Activated CD4-positive, alpha-beta T cell treated with anti-CD3 and anti-CD28 coated beads, Interleukin-2, amount 10 ng/mL, durations not matched to agents 7 days and 5 days (primary cell): ENCODE measurements around the gene FGD1. TPM values are rescaled to one million over a fixed set of nuclear protein-coding genes. Genes with fewer than 3 reads are reported as not detected.
A peak's percentile ranks its signal among the peaks of the same experiment; 100 is the strongest.

Source experiments
- CTCF ChIA-PET: fragments of 350-600 bp; sonication (Branson Sonifier 250); formaldehyde crosslinking; loops from one replicate; lab custom pipeline; 2021; ENCODE audit warnings: antibody characterized with exemption; lab: Charles Lee
- POLR2A ChIA-PET: fragments of 350-600 bp; sonication (Branson Sonifier 250); formaldehyde crosslinking; loops from one replicate; lab custom pipeline; 2021; ENCODE audit warnings: antibody characterized with exemption; lab: Charles Lee
- DNase-seq: peaks from one replicate; pipeline ENCODE4 v3.0.0-alpha.2; 2020
- H3K27ac Mint-ChIP-seq: one replicate; pipeline ENCODE4 v1.8.0; 2021; ENCODE audit warnings: mild to moderate bottlenecking, moderate library complexity, mixed read lengths
- H3K27me3 Mint-ChIP-seq: one replicate; pipeline ENCODE4 v1.8.0; 2021; ENCODE audit warnings: mixed read lengths
- H3K36me3 Mint-ChIP-seq: one replicate; pipeline ENCODE4 v1.8.0; 2021; ENCODE audit warnings: low read depth, mixed read lengths
- H3K4me1 Mint-ChIP-seq: one replicate; pipeline ENCODE4 v1.8.0; 2021; ENCODE audit warnings: mixed read lengths
- H3K4me3 Mint-ChIP-seq: one replicate; pipeline ENCODE4 v1.8.0; 2021; ENCODE audit warnings: mild to moderate bottlenecking, moderate library complexity, mixed read lengths
- H3K9me3 Mint-ChIP-seq: one replicate; pipeline ENCODE4 v1.8.0; 2021; ENCODE audit warnings: mixed read lengths
- total RNA-seq, 2 experiments: library from RNA; stranded (reverse); gene quantifications; one replicate each; pipeline ENCODE4 v1.2.3, GENCODE V29; 2021

Gene FGD1
- total RNA-seq, 2 experiments from 2014 or later, result 0.05 to 0.06 TPM

DNA sequence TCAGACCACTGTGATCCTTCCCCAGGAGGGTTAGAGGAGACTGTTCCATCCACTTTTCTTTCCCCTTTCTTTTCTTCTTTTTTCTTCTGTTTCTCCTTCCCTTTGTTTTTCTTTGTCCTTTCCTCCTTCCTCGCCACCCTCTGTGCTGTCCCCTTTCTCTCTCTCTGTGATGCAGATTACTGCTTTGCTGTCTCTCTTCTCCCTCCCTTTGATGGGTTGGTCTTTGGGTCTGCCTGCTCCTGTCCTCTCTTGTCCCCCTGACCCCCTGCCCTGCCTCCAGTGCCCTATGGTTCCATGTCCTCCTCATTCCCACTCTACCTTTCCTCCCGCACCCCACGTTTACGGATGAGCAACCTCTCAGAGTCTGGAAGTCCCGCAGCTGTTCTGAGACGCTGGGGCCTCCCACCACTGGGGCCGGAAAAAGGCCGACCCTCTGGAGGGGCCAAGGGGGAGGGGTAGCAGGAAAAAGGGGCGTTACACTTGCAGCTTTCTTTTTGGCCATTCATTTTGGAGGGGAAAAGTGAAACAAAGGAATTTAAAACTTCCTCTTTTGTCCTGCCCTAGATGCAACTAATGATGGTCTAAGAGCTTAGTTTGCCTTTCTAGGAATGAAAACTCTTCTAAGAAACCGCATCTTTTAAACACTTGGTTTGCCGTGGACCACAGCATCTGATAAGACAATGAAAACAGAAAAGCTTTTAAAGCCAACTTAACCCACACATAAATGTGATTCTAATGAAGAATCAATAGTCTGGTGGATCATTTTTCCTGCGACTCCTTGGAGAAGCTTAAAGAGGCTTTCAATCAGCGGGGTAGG, 80.3 kb downstream of the FGD1 start:
- H3K36me3 Mint-ChIP-seq, result no peaks in the 10 kb centered on the region
- no peaks in the 10 kb centered on the region for H3K9me3 Mint-ChIP-seq
- H3K27me3 Mint-ChIP-seq, result peaks cover 33% of the 10 kb centered on the region
- H3K4me3 Mint-ChIP-seq, result no peak overlapping the region
- POLR2A ChIA-PET, result no interaction called here
- H3K4me1 Mint-ChIP-seq, result peaks cover 13% of the 10 kb centered on the region
- CTCF ChIA-PET, result interaction anchor here (0.9 kb wide), 1 partner anchor 8 kb away, joined by 3 read pairs; no protein-coding TSS in a partner anchor
- H3K27ac Mint-ChIP-seq, result no peak overlapping the region
- DNase-seq, result peak; percentile 9

GRCh38 chrX:54413753-54414152, 82.3 kb downstream of the FGD1 start:
- POLR2A ChIA-PET, result no interaction called here
- Mint-ChIP-seq H3K27me3 (peaks cover 32% of the 10 kb centered on the region), H3K9me3 (no peaks in the 10 kb centered on the region), H3K4me1 (peaks cover 20% of the 10 kb centered on the region), H3K27ac (no peak overlapping the region), H3K36me3 (no peaks in the 10 kb centered on the region), H3K4me3 (no peak overlapping the region)
- peak; percentile 6 for DNase-seq
- CTCF ChIA-PET, result interaction anchor here (0.6 kb wide), 1 partner anchor 1947 kb away, joined by 3 read pairs; no protein-coding TSS in a partner anchor

DNA sequence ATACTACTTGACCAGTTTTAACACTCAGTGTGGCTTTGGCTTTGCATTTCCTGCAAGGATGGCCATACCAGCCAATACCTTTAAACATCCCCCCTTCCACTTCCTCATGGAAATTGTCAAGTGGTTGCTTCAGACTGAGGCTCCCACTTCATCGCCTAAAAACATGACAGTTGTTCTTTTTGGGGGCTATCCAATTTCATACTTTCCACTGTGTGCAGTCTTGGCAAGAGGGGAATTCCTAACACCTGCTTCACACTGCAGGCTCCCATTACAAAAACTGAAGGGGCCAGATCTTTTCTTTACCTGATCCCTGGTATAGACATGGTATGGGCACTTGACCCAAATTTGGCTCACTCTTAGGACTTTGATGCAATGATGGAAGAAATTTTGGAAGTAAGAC, 84.3 kb downstream of the FGD1 start:
- ChIA-PET CTCF (no interaction called here), POLR2A (no interaction called here)
- H3K27ac Mint-ChIP-seq, result no peak overlapping the region
- no peaks in the 10 kb centered on the region for H3K36me3 Mint-ChIP-seq
- peaks cover 25% of the 10 kb centered on the region for H3K4me1 Mint-ChIP-seq
- no peak overlapping the region for H3K4me3 Mint-ChIP-seq
- no peaks in the 10 kb centered on the region for H3K9me3 Mint-ChIP-seq
- H3K27me3 Mint-ChIP-seq, result peaks cover 26% of the 10 kb centered on the region
- DNase-seq, result no peak

- Mint-ChIP-seq H3K27me3 (peaks cover 20% of the 10 kb centered on the region), H3K27ac (no peak overlapping the region), H3K4me1 (peaks cover 11% of the 10 kb centered on the region), H3K9me3 (no peaks in the 10 kb centered on the region), H3K36me3 (no peaks in the 10 kb centered on the region), H3K4me3 (no peak overlapping the region)
- CTCF ChIA-PET, result interaction anchor here (1.0 kb wide), 1 partner anchor 9 kb away, joined by 3 read pairs; no protein-coding TSS in a partner anchor
- POLR2A ChIA-PET, result no interaction called here
- DNase-seq, result no peak
Measured at GRCh38 chrX:54407266-54407665, 88.8 kb downstream of the FGD1 start.

DNA sequence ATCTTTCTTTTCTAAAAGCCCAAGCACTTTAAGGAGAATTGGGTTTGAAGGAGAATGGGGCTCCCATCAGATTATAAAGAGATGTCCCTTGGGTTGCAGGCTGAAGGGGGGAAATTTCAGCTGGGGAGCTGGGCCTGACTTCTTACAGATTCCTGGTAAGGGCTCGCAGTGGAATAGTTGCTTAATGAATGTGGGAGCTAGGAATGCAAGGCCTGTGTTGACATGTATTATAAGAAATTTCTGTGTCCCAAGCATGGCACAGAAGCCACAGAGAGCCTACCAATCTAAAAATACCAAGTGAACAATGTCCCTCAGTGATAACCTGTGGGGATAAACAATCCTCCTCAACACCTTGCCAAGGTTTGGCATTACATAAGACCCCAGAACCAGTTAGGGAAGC, 98.9 kb downstream of the FGD1 start:
- peaks cover 4% of the 10 kb centered on the region for H3K9me3 Mint-ChIP-seq
- no peak for DNase-seq
- H3K36me3 Mint-ChIP-seq, result no peaks in the 10 kb centered on the region
- no peaks in the 10 kb centered on the region for H3K4me1 Mint-ChIP-seq
- ChIA-PET POLR2A (no interaction called here), CTCF (no interaction called here)
- no peak overlapping the region for H3K27ac Mint-ChIP-seq
- no peak overlapping the region for H3K4me3 Mint-ChIP-seq
- H3K27me3 Mint-ChIP-seq, result no peaks in the 10 kb centered on the region

Other genes with a start within 250 kb of the FGD1 start
- under 1 TPM; 0.07 to 0.15 TPM for gene WNK3, start 138.2 kb downstream of the FGD1 start, total RNA-seq
- 10 to 100 TPM; 33.2 to 33.6 TPM for gene TSR2, start 55.8 kb downstream of the FGD1 start, total RNA-seq
- 10 to 100 TPM; 53.9 to 56.4 TPM for gene GNL3L, start 34.0 kb upstream of the FGD1 start, total RNA-seq